Measurements from ENCODE around the gene MAGI2.

The MAGI2 gene

GRCh38 chr7:78223598-78223997 lies 1229.9 kb downstream of the MAGI2 start:
- ATAC-seq (ENCODE audit: low read depth): no peak
- TF ChIP-seq CTCF (IDR thresholded peaks at IDR 0.05; ENCODE audit: poor library complexity, severe bottlenecking): no peak

GRCh38 chr7:78222001-78222751 lies 1231.3 kb downstream of the MAGI2 start:
- TF ChIP-seq CTCF (IDR thresholded peaks at IDR 0.05; ENCODE audit: poor library complexity, severe bottlenecking): no peak
- Histone ChIP-seq H3K9me3 (ENCODE audit: severe bottlenecking) (no peaks in the 10 kb centered on the region), H3K36me3 (ENCODE audit: low read depth) (no peaks in the 10 kb centered on the region), H3K27ac (ENCODE audit: poor library complexity, severe bottlenecking) (no peak overlapping the region), H3K27me3 (ENCODE audit: insufficient read depth, poor library complexity, severe bottlenecking) (no peaks in the 10 kb centered on the region), H3K4me3 (ENCODE audit: severe bottlenecking) (no peak overlapping the region), H3K4me1 (ENCODE audit: insufficient read depth, poor library complexity, severe bottlenecking) (no peaks in the 10 kb centered on the region)
- ATAC-seq (ENCODE audit: low read depth): no peak
- no peak for DNase-seq (ENCODE audit: low spot score)

More at GRCh38 chr7:78223598-78223997, 1229.9 kb downstream of the MAGI2 start:
- DNase-seq (ENCODE audit: low spot score): no peak
- no peaks in the 10 kb centered on the region for H3K9me3 ChIP-seq (ENCODE audit: severe bottlenecking)
- no peaks in the 10 kb centered on the region for H3K4me1 ChIP-seq (ENCODE audit: insufficient read depth, poor library complexity, severe bottlenecking)
- no peak overlapping the region for H3K27ac ChIP-seq (ENCODE audit: poor library complexity, severe bottlenecking)
- H3K36me3 ChIP-seq (ENCODE audit: low read depth): no peaks in the 10 kb centered on the region
- no peak overlapping the region for H3K4me3 ChIP-seq (ENCODE audit: severe bottlenecking)
- H3K27me3 ChIP-seq (ENCODE audit: insufficient read depth, poor library complexity, severe bottlenecking): no peaks in the 10 kb centered on the region

GRCh38 chr7:78220754-78221153 lies 1232.7 kb downstream of the MAGI2 start:
- Histone ChIP-seq H3K4me3 (ENCODE audit: severe bottlenecking) (no peak overlapping the region), H3K4me1 (ENCODE audit: insufficient read depth, poor library complexity, severe bottlenecking) (no peaks in the 10 kb centered on the region), H3K27me3 (ENCODE audit: insufficient read depth, poor library complexity, severe bottlenecking) (no peaks in the 10 kb centered on the region), H3K27ac (ENCODE audit: poor library complexity, severe bottlenecking) (no peak overlapping the region), H3K36me3 (ENCODE audit: low read depth) (no peaks in the 10 kb centered on the region), H3K9me3 (ENCODE audit: severe bottlenecking) (no peaks in the 10 kb centered on the region)
- ATAC-seq (ENCODE audit: low read depth) (no peak), DNase-seq (ENCODE audit: low spot score) (no peak)
- TF ChIP-seq CTCF (IDR thresholded peaks at IDR 0.05; ENCODE audit: poor library complexity, severe bottlenecking): no peak

- no peaks in the 10 kb centered on the region for H3K4me1 ChIP-seq (ENCODE audit: insufficient read depth, poor library complexity, severe bottlenecking)
- no peaks in the 10 kb centered on the region for H3K9me3 ChIP-seq (ENCODE audit: severe bottlenecking)
- peaks cover 3% of the 10 kb centered on the region for H3K27me3 ChIP-seq (ENCODE audit: insufficient read depth, poor library complexity, severe bottlenecking)
- no peaks in the 10 kb centered on the region for H3K36me3 ChIP-seq (ENCODE audit: low read depth)
- no peak for ATAC-seq (ENCODE audit: low read depth)
- no peak for DNase-seq (ENCODE audit: low spot score)
- TF ChIP-seq CTCF (IDR thresholded peaks at IDR 0.05; ENCODE audit: poor library complexity, severe bottlenecking): no peak
- no peak overlapping the region for H3K4me3 ChIP-seq (ENCODE audit: severe bottlenecking)
- no peak overlapping the region for H3K27ac ChIP-seq (ENCODE audit: poor library complexity, severe bottlenecking)
Measured at GRCh38 chr7:78218876-78219275, 1234.6 kb downstream of the MAGI2 start.

GRCh38 chr7:78218051-78218450 lies 1235.4 kb downstream of the MAGI2 start:
- Histone ChIP-seq H3K4me3 (ENCODE audit: severe bottlenecking) (no peak overlapping the region), H3K4me1 (ENCODE audit: insufficient read depth, poor library complexity, severe bottlenecking) (no peaks in the 10 kb centered on the region), H3K9me3 (ENCODE audit: severe bottlenecking) (no peaks in the 10 kb centered on the region), H3K36me3 (ENCODE audit: low read depth) (no peaks in the 10 kb centered on the region), H3K27me3 (ENCODE audit: insufficient read depth, poor library complexity, severe bottlenecking) (peaks cover 3% of the 10 kb centered on the region), H3K27ac (ENCODE audit: poor library complexity, severe bottlenecking) (no peak overlapping the region)
- ATAC-seq (ENCODE audit: low read depth): no peak
- no peak for TF ChIP-seq CTCF (IDR thresholded peaks at IDR 0.05; ENCODE audit: poor library complexity, severe bottlenecking)
- DNase-seq (ENCODE audit: low spot score): no peak
